ENCODE data around the gene SLX4IP. TPM values are rescaled to one million over a fixed set of nuclear protein-coding genes. Genes with fewer than 3 reads are reported as not detected.

Gene SLX4IP
- total RNA-seq, 8 experiments from 2014 or later, result 5.9 to 13.2 (median 7.3) TPM

DNA sequence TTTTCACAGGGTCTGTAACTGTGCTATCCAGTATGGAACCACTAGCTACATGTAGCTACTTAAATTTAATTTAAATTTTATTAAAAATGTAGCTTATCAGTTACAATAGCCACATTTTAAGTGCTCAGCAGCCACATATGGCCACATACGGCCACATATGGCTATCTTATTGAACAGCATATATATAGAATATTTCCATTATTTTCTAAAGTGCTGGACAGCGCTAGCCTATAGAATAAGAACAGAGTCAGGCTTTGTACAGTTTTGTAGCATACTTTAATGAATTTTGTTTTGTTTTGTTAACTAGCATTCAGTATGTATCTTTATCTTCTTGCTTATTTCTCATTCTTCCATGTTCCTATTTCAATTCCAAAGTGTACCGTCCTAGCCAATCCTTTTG is 120.3 kb downstream of the SLX4IP start:
- 83 to 100% (median 97%) methylated on average over 1 to 3 of the region's 3 CpGs for WGBS, 10 experiments
- in situ Hi-C loops (cut with MboI; ENCODE audit: low pct_unique_long_range_greater_than_20kb in 2 of 9, low sequenced_read_pairs in 9 of 9, unreplicated experiment in 9 of 9), result loop anchor here in 5 of 9 experiments (25.0 kb wide), 2 partner anchors 107 to 982 kb away; partner anchors contain the start of gene JAG1 (in 1 of the 5)
- no peak overlapping the region for H3K4me3 ChIP-seq
- no peak for ATAC-seq (replicated peaks in 6 of 8)
- peaks cover 6 to 15% of the 10 kb centered on the region in 2 donors for H3K4me1 ChIP-seq (replicated peaks in 1 of 2)
- H3K27ac ChIP-seq, result no peak overlapping the region

GRCh38 chr20:10555865-10556308 is 120.8 kb downstream of the SLX4IP start:
- ATAC-seq (replicated peaks in 6 of 8), result peak in 3 of 8 experiments; percentile 35 to 74 (median 49)
- peaks cover 6 to 15% of the 10 kb centered on the region in 2 donors for H3K4me1 ChIP-seq (replicated peaks in 1 of 2)
- 56 to 80% (median 66%) methylated on average over 1 to 5 of the region's 5 CpGs; no CpG with 5 or more reads in 2 of the 10 experiments for WGBS, 10 experiments
- H3K4me3 ChIP-seq, result no peak overlapping the region
- no peak overlapping the region for H3K27ac ChIP-seq
- in situ Hi-C loops (cut with MboI; ENCODE audit: low pct_unique_long_range_greater_than_20kb in 2 of 9, low sequenced_read_pairs in 9 of 9, unreplicated experiment in 9 of 9), result loop anchor here in 5 of 9 experiments (25.0 kb wide), 2 partner anchors 106 to 981 kb away; partner anchors contain the start of gene JAG1 (in 1 of the 5)

DNA sequence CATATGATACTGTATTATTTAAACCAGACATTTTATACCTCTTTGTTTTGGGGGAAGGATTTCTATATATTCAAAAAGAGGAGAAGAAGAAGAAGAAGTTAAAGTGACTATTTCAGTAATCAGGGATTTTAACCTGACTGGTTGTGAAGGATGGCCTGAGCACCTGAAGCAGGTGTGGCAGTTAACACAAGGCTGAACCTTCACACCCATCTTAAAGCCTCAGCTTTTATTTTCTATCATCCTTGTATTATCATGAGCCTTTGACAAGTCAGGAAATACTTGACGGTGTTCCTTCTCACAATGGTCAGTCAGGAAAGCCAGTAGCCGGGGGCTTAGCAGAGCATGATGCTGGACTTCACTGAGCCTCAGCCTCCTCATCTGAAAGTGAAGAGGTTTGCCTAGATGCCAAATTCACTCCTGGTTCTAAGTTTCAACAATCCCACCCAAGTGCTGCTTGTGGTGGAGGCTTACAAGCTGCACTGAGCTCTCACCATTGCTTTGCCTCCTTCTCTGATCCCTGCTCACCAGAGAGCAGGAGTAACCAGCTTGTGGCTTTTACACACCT is 121.5 kb downstream of the SLX4IP start:
- no peak for ATAC-seq (replicated peaks in 6 of 8)
- H3K4me1 ChIP-seq (replicated peaks in 1 of 2), result peaks cover 6 to 15% of the 10 kb centered on the region in 2 donors
- in situ Hi-C loops (cut with MboI; ENCODE audit: low pct_unique_long_range_greater_than_20kb in 2 of 9, low sequenced_read_pairs in 9 of 9, unreplicated experiment in 9 of 9), result loop anchor here in 5 of 9 experiments (25.0 kb wide), 2 partner anchors 106 to 981 kb away; partner anchors contain the start of gene JAG1 (in 1 of the 5)
- 90 to 100% (median 100%) methylated on average over 1 to 2 of the region's 2 CpGs; no CpG with 5 or more reads in 5 of the 10 experiments for WGBS, 10 experiments
- H3K4me3 ChIP-seq, result no peak overlapping the region
- no peak overlapping the region for H3K27ac ChIP-seq

DNA sequence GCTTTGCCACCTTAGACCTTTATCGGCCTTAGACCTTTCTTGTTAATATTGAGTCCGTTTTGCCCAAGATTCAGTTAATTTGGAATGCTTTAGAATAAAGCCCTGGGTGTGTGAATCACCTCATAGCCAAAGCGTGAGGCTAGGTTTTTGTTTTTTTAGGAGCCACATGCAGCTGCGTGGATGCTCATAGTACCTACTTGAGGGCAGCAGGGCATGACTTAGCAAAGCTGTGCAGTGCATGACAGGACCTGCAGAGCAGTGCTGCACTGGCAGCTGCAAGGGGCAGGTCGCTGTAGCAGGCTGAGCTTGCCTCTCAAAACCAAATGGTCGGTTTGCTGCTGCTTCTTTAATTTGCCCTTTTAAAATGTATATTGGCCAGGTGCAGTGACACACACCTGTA is 122.6 kb downstream of the SLX4IP start:
- ATAC-seq (replicated peaks in 6 of 8), result no peak
- WGBS, 10 experiments, result 80 to 100% (median 100%) methylated on average over 1 to 5 of the region's 6 CpGs; no CpG with 5 or more reads in 3 of the 10 experiments
- Histone ChIP-seq H3K4me1 (replicated peaks in 1 of 2) (peaks cover 6 to 10% of the 10 kb centered on the region in 2 donors), H3K4me3 (no peak overlapping the region), H3K27ac (no peak overlapping the region)
- in situ Hi-C loops (cut with MboI; ENCODE audit: low pct_unique_long_range_greater_than_20kb in 2 of 9, low sequenced_read_pairs in 9 of 9, unreplicated experiment in 9 of 9), result loop anchor here in 5 of 9 experiments (25.0 kb wide), 2 partner anchors 105 to 980 kb away; partner anchors contain the start of gene JAG1 (in 1 of the 5)

DNA sequence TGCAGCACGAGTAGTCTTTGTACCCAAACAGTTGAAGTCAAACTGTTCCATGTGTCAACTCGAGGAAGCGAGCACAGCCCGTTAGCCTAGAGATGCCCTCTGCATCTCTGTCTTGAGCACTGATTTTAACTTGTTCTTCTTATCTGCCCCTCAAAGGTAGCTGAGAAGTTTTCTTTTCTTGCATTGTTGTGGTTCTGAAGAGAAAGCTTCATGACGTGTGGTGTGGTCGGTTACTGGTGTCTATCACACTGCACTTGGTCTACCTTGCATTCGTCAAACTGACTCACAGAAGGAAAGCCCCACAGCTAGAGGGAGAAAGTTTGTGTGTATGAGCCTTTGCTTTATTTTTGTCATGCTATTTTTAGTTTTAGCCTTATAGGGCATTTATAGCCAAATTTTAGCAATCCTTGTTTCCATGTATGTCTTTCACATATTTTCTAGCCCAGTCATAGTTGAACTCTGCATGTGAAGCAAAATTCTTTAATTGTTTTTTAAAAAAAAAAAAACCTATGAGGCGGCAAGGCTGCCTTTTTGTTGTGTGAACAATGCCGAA is 123.6 kb downstream of the SLX4IP start:
- in situ Hi-C loops (cut with MboI; ENCODE audit: low pct_unique_long_range_greater_than_20kb in 2 of 9, low sequenced_read_pairs in 9 of 9, unreplicated experiment in 9 of 9), result loop anchor here in 5 of 9 experiments (25.0 kb wide), 2 partner anchors 104 to 979 kb away; partner anchors contain the start of gene JAG1 (in 1 of the 5)
- peaks cover 6 to 10% of the 10 kb centered on the region in 2 donors for H3K4me1 ChIP-seq (replicated peaks in 1 of 2)
- no peak overlapping the region for H3K27ac ChIP-seq

DNA sequence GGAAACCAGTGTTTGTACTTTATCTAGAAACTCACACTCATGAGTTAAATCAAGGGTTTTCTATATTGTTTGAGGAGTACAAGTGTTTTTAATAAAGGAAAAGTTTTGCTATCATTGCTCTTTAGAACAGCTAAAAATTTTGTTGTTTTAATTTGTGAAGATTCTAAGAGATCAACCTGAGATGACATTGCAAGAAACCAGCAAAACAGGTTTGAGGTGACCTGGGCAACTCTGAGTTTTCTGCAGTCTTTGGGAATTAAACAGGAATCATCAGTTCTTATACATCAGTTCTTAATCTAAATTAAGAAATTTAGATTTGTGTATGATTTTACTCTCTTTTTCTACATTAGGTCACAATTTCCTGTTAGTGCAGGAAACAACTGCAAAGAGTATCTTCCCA is 124.2 kb downstream of the SLX4IP start:
- H3K4me1 ChIP-seq (replicated peaks in 1 of 2), result peaks cover 6 to 10% of the 10 kb centered on the region in 2 donors
- no peak overlapping the region for H3K4me3 ChIP-seq
- no peak overlapping the region for H3K27ac ChIP-seq
- ATAC-seq (replicated peaks in 6 of 8), result no peak
- in situ Hi-C loops (cut with MboI; ENCODE audit: low pct_unique_long_range_greater_than_20kb in 2 of 9, low sequenced_read_pairs in 9 of 9, unreplicated experiment in 9 of 9), result loop anchor here in 5 of 9 experiments (25.0 kb wide), 2 partner anchors 103 to 978 kb away; partner anchors contain the start of gene JAG1 (in 1 of the 5)

More for the DNA sequence above, 123.6 kb downstream of the SLX4IP start:
- ATAC-seq (replicated peaks in 6 of 8), result peak in 1 of 8 experiments; percentile 70
- WGBS, 10 experiments, result 27 to 93% (median 72%) methylated on average over 2 to 9 of the region's 9 CpGs
- no peak overlapping the region for H3K4me3 ChIP-seq

DNA sequence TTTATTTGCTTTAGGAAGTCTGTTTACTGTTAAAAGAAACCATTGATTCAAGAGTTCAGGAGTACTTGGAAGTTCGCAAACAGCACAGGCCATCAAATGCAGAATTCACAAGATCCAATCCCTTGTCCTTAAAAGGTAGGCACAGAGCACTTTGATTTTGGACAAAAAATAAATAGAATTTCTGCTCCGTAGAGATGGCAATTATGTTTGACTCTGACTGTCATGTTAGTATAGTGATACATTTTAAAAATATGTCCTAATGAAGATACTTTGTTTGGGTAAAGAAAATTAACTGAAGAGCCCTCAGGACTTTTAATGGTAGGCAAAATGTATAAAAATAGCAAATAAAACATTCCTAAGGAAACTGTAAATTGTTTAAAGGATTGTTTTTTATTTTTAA is 125.6 kb downstream of the SLX4IP start:
- in situ Hi-C loops (cut with MboI; ENCODE audit: low pct_unique_long_range_greater_than_20kb in 2 of 9, low sequenced_read_pairs in 9 of 9, unreplicated experiment in 9 of 9), result loop anchor here in 5 of 9 experiments (25.0 kb wide), 2 partner anchors 102 to 977 kb away; partner anchors contain the start of gene JAG1 (in 1 of the 5)
- 0 to 100% (median 100%) methylated on average over 1 to 2 of the region's 2 CpGs; no CpG with 5 or more reads in 1 of the 10 experiments for WGBS, 10 experiments
- Histone ChIP-seq H3K4me3 (no peak overlapping the region), H3K27ac (no peak overlapping the region), H3K4me1 (replicated peaks in 1 of 2) (peaks cover 6 to 10% of the 10 kb centered on the region in 2 donors)
- ATAC-seq (replicated peaks in 6 of 8), result no peak

DNA sequence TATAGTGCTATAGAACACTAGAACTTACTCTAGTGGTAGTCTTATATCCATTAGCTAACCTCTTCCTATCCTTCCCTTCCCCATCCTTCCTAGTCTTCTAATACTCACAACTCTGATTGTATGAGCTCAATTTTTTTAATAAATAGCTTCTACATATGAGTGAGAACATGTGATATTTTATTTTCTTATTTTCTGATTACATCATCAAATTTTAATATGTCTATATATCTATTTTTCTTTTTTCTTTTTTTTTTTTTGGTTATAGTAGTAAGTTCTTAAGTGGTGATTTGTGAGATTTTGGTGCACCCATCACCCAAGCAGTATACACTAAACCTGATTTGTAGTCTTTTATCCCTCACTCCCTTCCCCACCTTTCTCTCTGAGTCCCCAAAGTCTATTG is 126.2 kb downstream of the SLX4IP start:
- peaks cover 5 to 6% of the 10 kb centered on the region in 2 donors for H3K4me1 ChIP-seq (replicated peaks in 1 of 2)
- no peak for ATAC-seq (replicated peaks in 6 of 8)
- H3K27ac ChIP-seq, result no peak overlapping the region
- in situ Hi-C loops (cut with MboI; ENCODE audit: low pct_unique_long_range_greater_than_20kb in 2 of 9, low sequenced_read_pairs in 9 of 9, unreplicated experiment in 9 of 9), result loop anchor here in 5 of 9 experiments (25.0 kb wide), 2 partner anchors 101 to 976 kb away; partner anchors contain the start of gene JAG1 (in 1 of the 5)
- no peak overlapping the region for H3K4me3 ChIP-seq

GRCh38 chr20:10562899-10563298 is 127.8 kb downstream of the SLX4IP start:
- 25 to 100% (median 93%) methylated on average over 1 to 4 of the region's 4 CpGs for whole genome bisulfite sequencing, 10 experiments
- Histone ChIP-seq H3K27ac (no peak overlapping the region), H3K4me1 (replicated peaks in 1 of 2) (peaks cover 6 to 9% of the 10 kb centered on the region in 2 donors), H3K4me3 (no peak overlapping the region)
- in situ Hi-C loops (cut with MboI; ENCODE audit: low pct_unique_long_range_greater_than_20kb in 2 of 9, low sequenced_read_pairs in 9 of 9, unreplicated experiment in 9 of 9), result loop anchor here in 5 of 9 experiments (25.0 kb wide), 2 partner anchors 99 to 974 kb away; partner anchors contain the start of gene JAG1 (in 1 of the 5)
- ATAC-seq (replicated peaks in 6 of 8), result peak in 1 of 8 experiments; percentile 23

DNA sequence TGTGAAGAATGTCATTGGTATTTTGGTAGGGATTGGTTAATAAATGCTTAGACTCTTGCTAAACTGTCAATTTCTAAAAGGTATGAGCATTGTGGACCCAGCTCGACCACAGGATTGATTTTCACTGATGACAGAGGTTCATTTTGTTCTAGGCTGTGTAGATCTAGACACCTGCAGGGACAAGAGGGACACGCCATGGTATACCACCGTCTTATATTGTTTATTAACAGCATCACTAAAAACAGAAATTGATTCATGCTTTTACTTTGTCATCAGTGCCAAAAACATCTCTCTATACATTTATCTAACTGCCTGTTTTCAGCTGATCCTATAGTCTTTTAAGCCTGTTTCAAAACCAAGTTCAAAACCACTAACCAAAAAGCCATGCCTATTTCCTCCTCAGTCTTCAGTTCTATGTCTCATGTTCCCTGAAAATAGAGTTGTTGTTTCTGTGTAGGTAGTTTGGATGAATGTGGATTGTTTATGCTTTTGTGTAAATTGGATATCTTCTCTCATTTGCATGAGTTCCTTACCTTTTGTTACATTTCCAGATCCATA is 128.9 kb downstream of the SLX4IP start:
- 50 to 100% (median 82%) methylated on average over 1 to 3 of the region's 3 CpGs; no CpG with 5 or more reads in 2 of the 10 experiments for WGBS, 10 experiments
- peaks cover 3 to 5% of the 10 kb centered on the region in 2 donors for H3K4me1 ChIP-seq (replicated peaks in 1 of 2)
- H3K27ac ChIP-seq, result no peak overlapping the region
- in situ Hi-C loops (cut with MboI; ENCODE audit: low pct_unique_long_range_greater_than_20kb in 2 of 9, low sequenced_read_pairs in 9 of 9, unreplicated experiment in 9 of 9), result loop anchor here in 5 of 9 experiments (25.0 kb wide), 2 partner anchors 98 to 973 kb away; partner anchors contain the start of gene JAG1 (in 1 of the 5)
- no peak for ATAC-seq (replicated peaks in 6 of 8)
- H3K4me3 ChIP-seq, result no peak overlapping the region

DNA sequence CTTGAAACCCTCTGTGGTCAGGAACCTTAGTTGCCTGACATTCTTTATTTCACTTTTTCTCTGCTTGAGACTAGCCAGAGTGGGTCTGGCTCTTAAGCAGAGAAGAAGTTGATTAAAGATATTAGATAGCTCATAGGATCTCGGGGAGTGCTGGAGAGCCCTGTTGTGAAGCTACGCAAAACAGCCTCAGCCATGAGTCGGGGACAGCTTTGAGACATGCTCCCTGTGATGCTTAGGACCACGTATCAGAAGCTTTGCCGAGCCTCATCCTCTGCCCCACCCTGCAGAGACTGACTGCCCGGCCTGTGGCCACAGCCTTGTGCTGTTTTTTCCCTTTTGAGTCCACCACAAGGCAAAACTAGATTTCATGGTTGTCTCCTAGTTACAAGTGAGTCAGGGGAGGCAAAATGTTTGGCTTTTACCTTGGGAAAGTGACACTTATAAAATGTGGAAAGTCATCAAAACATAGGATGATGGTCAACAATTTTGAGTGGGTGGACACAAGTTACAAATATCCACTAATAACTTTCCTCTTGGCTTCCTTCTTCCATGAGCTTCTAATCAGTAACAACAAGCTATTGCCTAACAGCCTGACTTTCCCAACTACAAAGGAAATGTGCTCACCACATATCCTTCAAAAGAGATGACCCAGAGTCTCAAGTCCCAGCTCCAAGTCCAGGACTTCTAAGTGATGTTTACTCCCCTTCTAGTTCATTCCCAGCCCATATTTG is 130.3 kb downstream of the SLX4IP start:
- H3K4me1 ChIP-seq (replicated peaks in 1 of 2), result peaks cover 0 to 5% of the 10 kb centered on the region in 2 donors
- in situ Hi-C loops (cut with MboI; ENCODE audit: low pct_unique_long_range_greater_than_20kb in 2 of 9, low sequenced_read_pairs in 9 of 9, unreplicated experiment in 9 of 9), result loop anchor here in 5 of 9 experiments (25.0 kb wide), 2 partner anchors 97 to 972 kb away; partner anchors contain the start of gene JAG1 (in 1 of the 5)
- no peak for ATAC-seq (replicated peaks in 6 of 8)
- H3K4me3 ChIP-seq, result no peak overlapping the region
- H3K27ac ChIP-seq, result no peak overlapping the region
- WGBS, 10 experiments, result 38 to 92% (median 80%) methylated on average over 1 to 4 of the region's 6 CpGs; no CpG with 5 or more reads in 3 of the 10 experiments
